DOHH2 (cell line): Measurements from ENCODE around the gene RXRA.

Experiments
- H3F3A ChIP-seq: fragments of 200-600 bp; sonication (generic), shearing (Covaris generic); 2 replicates; pipeline ENCODE4 v1.6.0; 2016; ENCODE audit warnings: antibody characterized with exemption, mild to moderate bottlenecking; ENCODE audit not compliant: control insufficient read depth, insufficient read depth
- H3K27ac ChIP-seq: fragments of 200-600 bp; sonication (generic); 2 replicates; pipeline ENCODE4 v1.5.1; 2014; ENCODE audit warnings: low read depth, mild to moderate bottlenecking, low read length, moderate library complexity
- H3K27me3 ChIP-seq: fragments of 200-600 bp; sonication (generic); 2 replicates; pipeline ENCODE4 v1.6.1; 2014; ENCODE audit warnings: mild to moderate bottlenecking, low read length, mixed read lengths; ENCODE audit not compliant: control insufficient read depth
- H3K36me3 ChIP-seq: fragments of 200-600 bp; sonication (generic); 2 replicates; pipeline ENCODE4 v1.6.1; 2014; ENCODE audit warnings: mild to moderate bottlenecking, low read length, moderate library complexity, mixed read lengths; ENCODE audit not compliant: control insufficient read depth
- H3K4me1 ChIP-seq: fragments of 200-600 bp; sonication (generic); 2 replicates; pipeline ENCODE4 v1.6.1; 2014; ENCODE audit warnings: mild to moderate bottlenecking, low read length, mixed read lengths; ENCODE audit not compliant: control insufficient read depth
- H3K4me2 ChIP-seq: fragments of 200-600 bp; sonication (generic); 2 replicates; pipeline ENCODE4 v1.6.0; 2014; ENCODE audit warnings: mild to moderate bottlenecking, low read length, moderate library complexity
- H3K4me3 ChIP-seq: fragments of 200-600 bp; sonication (generic); 2 replicates; pipeline ENCODE4 v1.5.1; 2014; ENCODE audit warnings: mild to moderate bottlenecking, low read length, mixed read lengths
- H3K79me2 ChIP-seq: fragments of 200-600 bp; sonication (generic); 2 replicates; pipeline ENCODE4 v1.6.1; 2014; ENCODE audit warnings: mild to moderate bottlenecking, low read length, mixed read lengths; ENCODE audit not compliant: control insufficient read depth
- H3K9me2 ChIP-seq: fragments of 200-600 bp; sonication (generic); replicated peaks from 2 replicates; pipeline ENCODE4 v1.6.1; 2014; ENCODE audit warnings: mild to moderate bottlenecking, low read length, mixed read lengths; ENCODE audit not compliant: control insufficient read depth
- H3K9me3 ChIP-seq: fragments of 200-600 bp; sonication (generic); 2 replicates; pipeline ENCODE4 v1.6.1; 2014; ENCODE audit warnings: antibody characterized with exemption, low read length, mixed read lengths; ENCODE audit not compliant: control insufficient read depth, insufficient read depth
- H4K20me1 ChIP-seq: fragments of 200-600 bp; sonication (generic); 2 replicates; pipeline ENCODE4 v1.6.0; 2014; ENCODE audit warnings: low read depth, mild to moderate bottlenecking, antibody characterized with exemption, low read length, moderate library complexity; ENCODE audit not compliant: control insufficient read depth, insufficient read depth
- CTCF ChIP-seq: fragments of 200-600 bp; sonication (generic); IDR thresholded peaks from one replicate; pipeline ENCODE4 v1.5.1; 2014; ENCODE audit warnings: antibody characterized with exemption, mild to moderate bottlenecking, low read depth, low read length; ENCODE audit not compliant: poor library complexity, severe bottlenecking
- EZH2phosphoT487 ChIP-seq: fragments of 200-600 bp; sonication (generic); IDR thresholded peaks from 2 replicates; pipeline ENCODE4 v1.6.1; 2017; ENCODE audit warnings: borderline replicate concordance, mild to moderate bottlenecking, antibody characterized with exemption, low read length, moderate library complexity, mixed read lengths

The RXRA gene

GRCh38 chr9:134356496-134357470 is 30.5 kb downstream of the RXRA start:
- Histone ChIP-seq H3K36me3 (no peaks in the 10 kb centered on the region), H3K9me2 (no peaks in the 10 kb centered on the region), H3K27ac (no peak overlapping the region), H3K4me2 (no peak overlapping the region), H3K4me1 (no peaks in the 10 kb centered on the region), H3K9me3 (no peaks in the 10 kb centered on the region), H3F3A (no peaks in the 10 kb centered on the region), H3K27me3 (no peaks in the 10 kb centered on the region), H4K20me1 (0 out of 2 replicates have a peak, but pooled peaks cover 2% of the 10 kb centered on the region), H3K4me3 (no peak overlapping the region), H3K79me2 (no peaks in the 10 kb centered on the region)
- TF ChIP-seq CTCF (no peak), EZH2phosphoT487 (no peak)

GRCh38 chr9:134357631-134358025 is 31.4 kb downstream of the RXRA start:
- H3K27ac ChIP-seq = no peak overlapping the region
- no peak overlapping the region for H3K4me2 ChIP-seq
- no peaks in the 10 kb centered on the region for H3K4me1 ChIP-seq
- no peaks in the 10 kb centered on the region for H3K9me3 ChIP-seq
- TF ChIP-seq EZH2phosphoT487 = no peak
- no peak for TF ChIP-seq CTCF
- H3F3A ChIP-seq = no peaks in the 10 kb centered on the region
- no peaks in the 10 kb centered on the region for H3K27me3 ChIP-seq
- no peak overlapping the region for H3K4me3 ChIP-seq
- H3K9me2 ChIP-seq = no peaks in the 10 kb centered on the region
- no peaks in the 10 kb centered on the region for H3K79me2 ChIP-seq
- H3K36me3 ChIP-seq = no peaks in the 10 kb centered on the region
- 0 out of 2 replicates have a peak, but pooled peaks cover 2% of the 10 kb centered on the region for H4K20me1 ChIP-seq

- no peaks in the 10 kb centered on the region for H3K79me2 ChIP-seq
- no peaks in the 10 kb centered on the region for H3K9me2 ChIP-seq
- H3K4me3 ChIP-seq = no peak overlapping the region
- no peaks in the 10 kb centered on the region for H3K36me3 ChIP-seq
- no peak overlapping the region for H3K4me2 ChIP-seq
- no peaks in the 10 kb centered on the region for H3K4me1 ChIP-seq
- TF ChIP-seq EZH2phosphoT487 = no peak
- no peak for TF ChIP-seq CTCF
- 0 out of 2 replicates have a peak, but pooled peaks cover 2% of the 10 kb centered on the region for H4K20me1 ChIP-seq
- H3K27me3 ChIP-seq = no peaks in the 10 kb centered on the region
- no peak overlapping the region for H3K27ac ChIP-seq
- H3K9me3 ChIP-seq = no peaks in the 10 kb centered on the region
- no peaks in the 10 kb centered on the region for H3F3A ChIP-seq
Measured at GRCh38 chr9:134358026-134358661, 31.9 kb downstream of the RXRA start.
